Measurements from ENCODE around the gene PRF1.

The PRF1 gene

DNA sequence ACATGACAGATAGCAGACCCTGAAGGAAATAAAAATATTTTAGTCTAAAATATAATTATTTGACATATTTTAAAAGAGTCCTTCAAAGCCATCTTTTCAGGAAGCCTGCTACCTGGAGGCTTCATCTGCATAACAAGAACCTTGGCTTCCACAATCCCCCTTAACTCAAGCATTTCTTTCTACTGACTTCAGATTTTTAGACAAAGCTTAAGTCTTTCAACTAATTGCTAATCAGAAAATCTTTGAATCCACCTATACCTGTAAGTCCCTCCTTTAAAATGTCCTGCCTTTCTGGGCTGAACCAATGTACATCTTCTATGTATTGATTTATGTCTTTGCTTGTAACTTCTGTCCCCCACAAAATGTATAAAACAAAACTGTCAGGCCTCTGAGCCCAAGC is 23.5 kb upstream of the PRF1 start:
- no peak for DNase-seq (ENCODE audit: low read depth in 1 of 2, low spot score in 1 of 2)
- no peak overlapping the region for H3K4me3 ChIP-seq (replicated peaks; ENCODE audit: insufficient read depth, low read length)
- no peak overlapping the region for H3K27ac ChIP-seq (replicated peaks)

DNA sequence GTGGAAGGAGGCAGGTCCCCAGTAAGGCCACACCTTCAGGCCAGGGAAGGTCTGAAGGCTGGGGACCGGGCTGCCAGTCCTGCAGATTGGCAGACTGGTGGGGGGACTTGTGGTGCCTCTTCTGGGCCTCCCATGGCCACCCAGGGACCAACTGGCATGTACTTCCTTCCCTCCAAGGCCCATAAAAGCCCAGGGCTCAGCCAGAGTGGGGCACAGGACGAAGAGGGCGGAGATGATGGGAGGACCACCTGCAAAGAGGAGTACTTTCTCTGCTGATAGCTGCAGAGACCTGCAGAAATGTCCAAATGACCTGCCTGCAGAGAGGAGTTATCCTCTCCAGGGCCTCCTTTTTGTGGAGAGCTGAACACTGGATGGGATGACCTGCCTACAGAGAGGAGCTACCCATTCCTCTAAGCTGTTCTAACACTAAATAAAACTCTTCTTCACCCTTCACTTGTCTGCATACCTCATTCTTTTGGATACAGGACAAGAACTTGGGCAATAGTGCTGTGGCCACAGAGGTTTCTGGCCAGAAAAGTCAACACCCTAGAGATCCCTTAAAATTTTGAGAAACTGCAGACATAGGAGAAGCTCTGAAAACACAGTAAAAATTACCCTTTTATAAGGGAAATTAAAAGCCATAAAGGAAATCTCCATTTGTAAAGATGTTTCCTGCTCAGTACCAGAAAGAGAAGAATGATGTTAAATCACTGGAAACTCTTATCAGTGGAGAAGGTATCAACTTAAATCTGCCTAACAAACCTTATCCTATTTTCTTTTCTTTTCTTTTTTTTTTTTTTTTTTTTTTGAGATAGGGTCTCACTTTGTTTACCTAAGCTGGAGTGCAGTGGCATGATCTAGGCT is 20.7 kb upstream of the PRF1 start:
- TF ChIP-seq, protein P1, sequence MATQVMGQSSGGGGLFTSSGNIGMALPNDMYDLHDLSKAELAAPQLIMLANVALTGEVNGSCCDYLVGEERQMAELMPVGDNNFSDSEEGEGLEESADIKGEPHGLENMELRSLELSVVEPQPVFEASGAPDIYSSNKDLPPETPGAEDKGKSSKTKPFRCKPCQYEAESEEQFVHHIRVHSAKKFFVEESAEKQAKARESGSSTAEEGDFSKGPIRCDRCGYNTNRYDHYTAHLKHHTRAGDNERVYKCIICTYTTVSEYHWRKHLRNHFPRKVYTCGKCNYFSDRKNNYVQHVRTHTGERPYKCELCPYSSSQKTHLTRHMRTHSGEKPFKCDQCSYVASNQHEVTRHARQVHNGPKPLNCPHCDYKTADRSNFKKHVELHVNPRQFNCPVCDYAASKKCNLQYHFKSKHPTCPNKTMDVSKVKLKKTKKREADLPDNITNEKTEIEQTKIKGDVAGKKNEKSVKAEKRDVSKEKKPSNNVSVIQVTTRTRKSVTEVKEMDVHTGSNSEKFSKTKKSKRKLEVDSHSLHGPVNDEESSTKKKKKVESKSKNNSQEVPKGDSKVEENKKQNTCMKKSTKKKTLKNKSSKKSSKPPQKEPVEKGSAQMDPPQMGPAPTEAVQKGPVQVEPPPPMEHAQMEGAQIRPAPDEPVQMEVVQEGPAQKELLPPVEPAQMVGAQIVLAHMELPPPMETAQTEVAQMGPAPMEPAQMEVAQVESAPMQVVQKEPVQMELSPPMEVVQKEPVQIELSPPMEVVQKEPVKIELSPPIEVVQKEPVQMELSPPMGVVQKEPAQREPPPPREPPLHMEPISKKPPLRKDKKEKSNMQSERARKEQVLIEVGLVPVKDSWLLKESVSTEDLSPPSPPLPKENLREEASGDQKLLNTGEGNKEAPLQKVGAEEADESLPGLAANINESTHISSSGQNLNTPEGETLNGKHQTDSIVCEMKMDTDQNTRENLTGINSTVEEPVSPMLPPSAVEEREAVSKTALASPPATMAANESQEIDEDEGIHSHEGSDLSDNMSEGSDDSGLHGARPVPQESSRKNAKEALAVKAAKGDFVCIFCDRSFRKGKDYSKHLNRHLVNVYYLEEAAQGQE (IDR thresholded peaks at IDR 0.05; ENCODE audit: insufficient replicate concordance, low read depth) = no peak
- TF ChIP-seq POLR2AphosphoS5 (IDR thresholded peaks at IDR 0.05; ENCODE audit: low read depth) = no peak
- no peak for TF ChIP-seq GABPA (IDR thresholded peaks at IDR 0.05; ENCODE audit: low read depth)
- TF ChIP-seq SPI1 (IDR thresholded peaks at IDR 0.05; ENCODE audit: borderline replicate concordance, low read depth) = no peak
- TF ChIP-seq, protein P2, sequence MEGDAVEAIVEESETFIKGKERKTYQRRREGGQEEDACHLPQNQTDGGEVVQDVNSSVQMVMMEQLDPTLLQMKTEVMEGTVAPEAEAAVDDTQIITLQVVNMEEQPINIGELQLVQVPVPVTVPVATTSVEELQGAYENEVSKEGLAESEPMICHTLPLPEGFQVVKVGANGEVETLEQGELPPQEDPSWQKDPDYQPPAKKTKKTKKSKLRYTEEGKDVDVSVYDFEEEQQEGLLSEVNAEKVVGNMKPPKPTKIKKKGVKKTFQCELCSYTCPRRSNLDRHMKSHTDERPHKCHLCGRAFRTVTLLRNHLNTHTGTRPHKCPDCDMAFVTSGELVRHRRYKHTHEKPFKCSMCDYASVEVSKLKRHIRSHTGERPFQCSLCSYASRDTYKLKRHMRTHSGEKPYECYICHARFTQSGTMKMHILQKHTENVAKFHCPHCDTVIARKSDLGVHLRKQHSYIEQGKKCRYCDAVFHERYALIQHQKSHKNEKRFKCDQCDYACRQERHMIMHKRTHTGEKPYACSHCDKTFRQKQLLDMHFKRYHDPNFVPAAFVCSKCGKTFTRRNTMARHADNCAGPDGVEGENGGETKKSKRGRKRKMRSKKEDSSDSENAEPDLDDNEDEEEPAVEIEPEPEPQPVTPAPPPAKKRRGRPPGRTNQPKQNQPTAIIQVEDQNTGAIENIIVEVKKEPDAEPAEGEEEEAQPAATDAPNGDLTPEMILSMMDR (IDR thresholded peaks at IDR 0.05; ENCODE audit: insufficient read depth, low read length) = no peak
- DNase-seq (ENCODE audit: low read depth in 1 of 2, low spot score in 1 of 2) = no peak
- no peaks in the 10 kb centered on the region for H3K27me3 ChIP-seq (ENCODE audit: insufficient read depth, poor library complexity, severe bottlenecking)
- no peak overlapping the region for H3K27ac ChIP-seq (replicated peaks)
- no peak overlapping the region for H3K4me3 ChIP-seq (replicated peaks; ENCODE audit: insufficient read depth, low read length)

More for the DNA sequence above, 23.5 kb upstream of the PRF1 start:
- H3K27me3 ChIP-seq (ENCODE audit: insufficient read depth, poor library complexity, severe bottlenecking) = no peaks in the 10 kb centered on the region
- TF ChIP-seq POLR2AphosphoS5 (IDR thresholded peaks at IDR 0.05; ENCODE audit: low read depth) = no peak
- no peak for TF ChIP-seq GABPA (IDR thresholded peaks at IDR 0.05; ENCODE audit: low read depth)
- TF ChIP-seq, protein P2 (IDR thresholded peaks at IDR 0.05; ENCODE audit: insufficient read depth, low read length) = no peak
- TF ChIP-seq, protein P1 (IDR thresholded peaks at IDR 0.05; ENCODE audit: insufficient replicate concordance, low read depth) = no peak
- no peak for TF ChIP-seq SPI1 (IDR thresholded peaks at IDR 0.05; ENCODE audit: borderline replicate concordance, low read depth)

DNA sequence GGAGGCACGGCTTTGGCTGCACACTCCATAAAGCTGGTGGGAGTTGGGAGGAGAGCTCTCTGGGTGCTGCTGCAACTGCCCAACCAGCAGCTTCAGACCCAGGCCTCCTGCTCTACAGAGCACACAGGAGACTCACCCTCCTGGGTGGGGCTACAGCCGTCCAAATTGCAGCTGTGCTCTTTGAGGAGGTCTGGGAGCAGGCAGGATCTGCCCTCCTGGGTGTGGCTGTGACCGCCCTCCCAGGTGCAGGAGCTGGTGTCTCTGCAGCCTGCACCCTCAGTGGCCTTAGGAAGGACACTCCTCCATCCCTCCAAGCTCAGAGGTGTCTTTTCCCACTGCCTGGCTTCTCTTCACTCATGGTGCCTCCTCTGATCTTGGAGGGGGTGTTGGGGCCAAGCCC is 20.0 kb upstream of the PRF1 start:
- DNase-seq (ENCODE audit: low read depth in 1 of 2, low spot score in 1 of 2) = no peak
- Histone ChIP-seq H3K4me3 (replicated peaks; ENCODE audit: insufficient read depth, low read length) (no peak overlapping the region), H3K27ac (replicated peaks) (no peak overlapping the region), H3K27me3 (ENCODE audit: insufficient read depth, poor library complexity, severe bottlenecking) (no peaks in the 10 kb centered on the region)
- TF ChIP-seq, protein P1 (IDR thresholded peaks at IDR 0.05; ENCODE audit: insufficient replicate concordance, low read depth) = no peak
- TF ChIP-seq, protein P2 (IDR thresholded peaks at IDR 0.05; ENCODE audit: insufficient read depth, low read length) = no peak
- no peak for TF ChIP-seq POLR2AphosphoS5 (IDR thresholded peaks at IDR 0.05; ENCODE audit: low read depth)
- no peak for TF ChIP-seq GABPA (IDR thresholded peaks at IDR 0.05; ENCODE audit: low read depth)
- no peak for TF ChIP-seq SPI1 (IDR thresholded peaks at IDR 0.05; ENCODE audit: borderline replicate concordance, low read depth)

All from HL-60 (cell line).